Keratinocyte (primary cell): ENCODE data around the gene OGG1.

ENCODE experiments used
- EZH2 ChIP-seq: IDR thresholded peaks from one replicate; pipeline ENCODE4 v1.6.1; 2012; ENCODE audit warnings: inconsistent platforms, mild to moderate bottlenecking, low read length, moderate library complexity
- TF ChIP-seq, protein P1 (sequence below), 3 experiments: IDR thresholded peaks in 1 of 3; conservative IDR thresholded peaks in 1 of 3; optimal IDR thresholded peaks in 1 of 3; 2 replicates in 2 of 3; 3 replicates in 1 of 3; pipeline versions ENCODE3 to v1.5.1; 2011; ENCODE audit warnings: low read length in 3 of 3, mild to moderate bottlenecking in 3 of 3, moderate library complexity in 2 of 3, control low read depth in 1 of 3, inconsistent platforms in 1 of 3; ENCODE audit not compliant: insufficient read depth in 2 of 3; ENCODE audit errors: extremely low read depth in 1 of 3

DNA sequence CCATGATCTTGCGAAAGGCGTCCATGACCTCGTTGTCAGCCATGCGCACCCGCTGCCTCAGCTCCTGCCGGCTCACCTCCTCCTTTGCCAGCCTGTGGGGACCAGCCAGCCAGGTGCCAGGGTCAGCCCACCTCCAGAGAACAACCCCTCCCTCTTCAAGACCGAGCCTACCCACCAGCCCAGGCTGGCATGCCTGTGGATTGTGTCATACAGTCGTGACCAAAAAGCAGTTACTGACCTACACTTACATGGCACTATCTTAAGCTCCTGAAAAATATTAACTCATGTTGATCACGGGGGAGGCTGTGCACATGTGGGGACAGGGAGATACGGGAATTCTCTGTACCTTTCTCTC lies 30.7 kb downstream of the OGG1 start:
- TF ChIP-seq, protein P1, sequence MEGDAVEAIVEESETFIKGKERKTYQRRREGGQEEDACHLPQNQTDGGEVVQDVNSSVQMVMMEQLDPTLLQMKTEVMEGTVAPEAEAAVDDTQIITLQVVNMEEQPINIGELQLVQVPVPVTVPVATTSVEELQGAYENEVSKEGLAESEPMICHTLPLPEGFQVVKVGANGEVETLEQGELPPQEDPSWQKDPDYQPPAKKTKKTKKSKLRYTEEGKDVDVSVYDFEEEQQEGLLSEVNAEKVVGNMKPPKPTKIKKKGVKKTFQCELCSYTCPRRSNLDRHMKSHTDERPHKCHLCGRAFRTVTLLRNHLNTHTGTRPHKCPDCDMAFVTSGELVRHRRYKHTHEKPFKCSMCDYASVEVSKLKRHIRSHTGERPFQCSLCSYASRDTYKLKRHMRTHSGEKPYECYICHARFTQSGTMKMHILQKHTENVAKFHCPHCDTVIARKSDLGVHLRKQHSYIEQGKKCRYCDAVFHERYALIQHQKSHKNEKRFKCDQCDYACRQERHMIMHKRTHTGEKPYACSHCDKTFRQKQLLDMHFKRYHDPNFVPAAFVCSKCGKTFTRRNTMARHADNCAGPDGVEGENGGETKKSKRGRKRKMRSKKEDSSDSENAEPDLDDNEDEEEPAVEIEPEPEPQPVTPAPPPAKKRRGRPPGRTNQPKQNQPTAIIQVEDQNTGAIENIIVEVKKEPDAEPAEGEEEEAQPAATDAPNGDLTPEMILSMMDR (optimal IDR thresholded peaks at IDR 0.05 in 1 of 3, IDR thresholded peaks at IDR 0.05 in 1 of 3, conservative IDR thresholded peaks at IDR 0.05 in 1 of 3; ENCODE audit: extremely low read depth in 1 of 3, insufficient read depth in 2 of 3, low read length in 3 of 3) = no peak
- no peak for TF ChIP-seq EZH2
